ENCODE data around the gene SAP130.

Gene SAP130

GRCh38 chr2:127953128-127953718, 74.6 kb downstream of the SAP130 start:
- Histone ChIP-seq H3K4me2 (ENCODE audit: low read length) (no peak overlapping the region), H3K27ac (no peak overlapping the region), H3K9ac (no peak overlapping the region), H3K9me3 (ENCODE audit: control insufficient read depth, low read length) (no peaks in the 10 kb centered on the region), H3K27me3 (ENCODE audit: control insufficient read depth, insufficient read depth, low read length) (no peaks in the 10 kb centered on the region), H3K36me3 (ENCODE audit: control insufficient read depth, insufficient read depth, low read length) (no peaks in the 10 kb centered on the region), H3K4me3 (ENCODE audit: low read depth, low read length) (no peak overlapping the region), H3K79me2 (no peaks in the 10 kb centered on the region), H2AFZ (no peak overlapping the region), H3K4me1 (no peaks in the 10 kb centered on the region)
- TF ChIP-seq, protein P1, sequence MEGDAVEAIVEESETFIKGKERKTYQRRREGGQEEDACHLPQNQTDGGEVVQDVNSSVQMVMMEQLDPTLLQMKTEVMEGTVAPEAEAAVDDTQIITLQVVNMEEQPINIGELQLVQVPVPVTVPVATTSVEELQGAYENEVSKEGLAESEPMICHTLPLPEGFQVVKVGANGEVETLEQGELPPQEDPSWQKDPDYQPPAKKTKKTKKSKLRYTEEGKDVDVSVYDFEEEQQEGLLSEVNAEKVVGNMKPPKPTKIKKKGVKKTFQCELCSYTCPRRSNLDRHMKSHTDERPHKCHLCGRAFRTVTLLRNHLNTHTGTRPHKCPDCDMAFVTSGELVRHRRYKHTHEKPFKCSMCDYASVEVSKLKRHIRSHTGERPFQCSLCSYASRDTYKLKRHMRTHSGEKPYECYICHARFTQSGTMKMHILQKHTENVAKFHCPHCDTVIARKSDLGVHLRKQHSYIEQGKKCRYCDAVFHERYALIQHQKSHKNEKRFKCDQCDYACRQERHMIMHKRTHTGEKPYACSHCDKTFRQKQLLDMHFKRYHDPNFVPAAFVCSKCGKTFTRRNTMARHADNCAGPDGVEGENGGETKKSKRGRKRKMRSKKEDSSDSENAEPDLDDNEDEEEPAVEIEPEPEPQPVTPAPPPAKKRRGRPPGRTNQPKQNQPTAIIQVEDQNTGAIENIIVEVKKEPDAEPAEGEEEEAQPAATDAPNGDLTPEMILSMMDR (IDR thresholded peaks at IDR 0.05) = no peak

DNA sequence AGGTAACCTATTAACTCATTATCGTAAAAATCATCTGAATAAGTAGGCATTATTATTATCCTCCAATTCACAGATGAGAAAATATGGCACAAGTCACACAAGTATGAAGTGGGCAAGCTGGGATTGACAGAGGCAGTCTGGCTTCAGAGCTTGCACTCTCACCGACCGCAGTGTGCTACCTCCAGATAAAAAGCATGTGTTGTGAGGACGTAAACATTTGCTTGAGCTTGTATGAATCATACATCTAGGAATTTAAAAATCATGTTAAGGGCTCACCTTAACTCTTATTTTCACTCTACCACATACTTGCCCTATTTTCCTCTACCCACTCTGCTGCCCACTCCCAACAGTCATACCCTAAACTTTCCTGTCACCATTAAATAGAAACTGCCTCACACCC, 76.8 kb downstream of the SAP130 start:
- Histone ChIP-seq H3K9me3 (ENCODE audit: control insufficient read depth, low read length) (no peaks in the 10 kb centered on the region), H3K27me3 (ENCODE audit: control insufficient read depth, insufficient read depth, low read length) (no peaks in the 10 kb centered on the region), H3K27ac (no peak overlapping the region), H2AFZ (no peak overlapping the region), H3K9ac (no peak overlapping the region), H3K4me1 (no peaks in the 10 kb centered on the region), H3K4me3 (ENCODE audit: low read depth, low read length) (no peak overlapping the region), H3K36me3 (ENCODE audit: control insufficient read depth, insufficient read depth, low read length) (no peaks in the 10 kb centered on the region), H3K4me2 (ENCODE audit: low read length) (no peak overlapping the region), H3K79me2 (no peaks in the 10 kb centered on the region)
- TF ChIP-seq, protein P1 (IDR thresholded peaks at IDR 0.05) = no peak

DNA sequence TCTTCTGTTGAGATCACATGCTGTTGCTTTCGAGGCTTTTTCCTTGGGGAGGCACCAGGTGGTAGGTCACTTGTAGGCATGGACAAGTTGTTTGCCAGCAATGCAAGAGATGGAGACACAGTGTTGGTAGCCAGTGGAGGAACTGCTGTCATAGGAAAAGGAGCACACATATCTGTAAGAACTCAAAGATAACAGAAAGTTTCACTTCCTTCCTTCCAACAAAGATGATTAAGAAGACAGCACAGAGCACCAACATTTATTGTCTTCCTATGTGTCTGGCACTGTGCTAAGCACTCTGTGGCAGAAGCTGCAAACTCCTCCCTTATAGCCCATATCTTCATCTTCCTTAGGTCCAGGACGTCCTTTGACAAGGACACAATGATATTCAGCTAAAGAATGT, 77.6 kb downstream of the SAP130 start:
- Histone ChIP-seq H3K36me3 (ENCODE audit: control insufficient read depth, insufficient read depth, low read length) (no peaks in the 10 kb centered on the region), H3K4me3 (ENCODE audit: low read depth, low read length) (no peak overlapping the region), H3K27ac (no peak overlapping the region), H3K27me3 (ENCODE audit: control insufficient read depth, insufficient read depth, low read length) (no peaks in the 10 kb centered on the region), H3K4me1 (no peaks in the 10 kb centered on the region), H3K4me2 (ENCODE audit: low read length) (no peak overlapping the region), H3K9ac (no peak overlapping the region), H3K9me3 (ENCODE audit: control insufficient read depth, low read length) (no peaks in the 10 kb centered on the region), H3K79me2 (no peaks in the 10 kb centered on the region), H2AFZ (no peak overlapping the region)
- TF ChIP-seq, protein P1 (IDR thresholded peaks at IDR 0.05) = no peak

DNA sequence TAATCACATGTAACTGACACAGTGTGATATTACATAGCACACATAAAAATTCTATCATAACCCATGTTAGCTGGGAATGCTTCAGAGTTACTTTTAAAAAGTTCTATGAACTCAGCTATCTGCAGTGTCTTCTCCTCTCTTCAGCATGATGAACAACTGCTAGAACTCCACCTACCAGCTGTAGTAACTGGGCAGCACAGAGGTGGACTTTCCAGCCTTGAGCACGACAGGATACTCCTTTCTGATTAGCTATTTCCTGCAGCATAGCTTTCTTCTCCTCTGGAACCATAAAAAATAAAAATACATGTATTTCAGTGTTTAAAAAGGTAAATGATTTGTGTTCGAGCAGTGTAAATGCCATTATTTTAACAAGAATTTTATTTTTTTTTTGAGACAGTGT, 82.6 kb downstream of the SAP130 start:
- TF ChIP-seq, protein P1 (IDR thresholded peaks at IDR 0.05) = no peak
- H2AFZ ChIP-seq = no peak overlapping the region
- H3K27ac ChIP-seq = no peak overlapping the region
- H3K79me2 ChIP-seq = no peaks in the 10 kb centered on the region
- no peaks in the 10 kb centered on the region for H3K36me3 ChIP-seq (ENCODE audit: control insufficient read depth, insufficient read depth, low read length)
- H3K4me2 ChIP-seq (ENCODE audit: low read length) = no peak overlapping the region
- no peak overlapping the region for H3K4me3 ChIP-seq (ENCODE audit: low read depth, low read length)
- no peaks in the 10 kb centered on the region for H3K9me3 ChIP-seq (ENCODE audit: control insufficient read depth, low read length)
- no peak overlapping the region for H3K9ac ChIP-seq
- no peaks in the 10 kb centered on the region for H3K27me3 ChIP-seq (ENCODE audit: control insufficient read depth, insufficient read depth, low read length)
- no peaks in the 10 kb centered on the region for H3K4me1 ChIP-seq

- Histone ChIP-seq H3K4me1 (no peaks in the 10 kb centered on the region), H3K27me3 (ENCODE audit: control insufficient read depth, insufficient read depth, low read length) (no peaks in the 10 kb centered on the region), H3K4me3 (ENCODE audit: low read depth, low read length) (no peak overlapping the region), H2AFZ (no peak overlapping the region), H3K27ac (no peak overlapping the region), H3K36me3 (ENCODE audit: control insufficient read depth, insufficient read depth, low read length) (no peaks in the 10 kb centered on the region), H3K4me2 (ENCODE audit: low read length) (no peak overlapping the region), H3K9me3 (ENCODE audit: control insufficient read depth, low read length) (no peaks in the 10 kb centered on the region), H3K9ac (no peak overlapping the region), H3K79me2 (no peaks in the 10 kb centered on the region)
- TF ChIP-seq, protein P1 (IDR thresholded peaks at IDR 0.05) = no peak
These were observed 84.7 kb downstream of the SAP130 start for GRCh38 chr2:127943186-127943585.

All from parathyroid adenoma (tissue), 2 donors.